MV-4-11 (cell line): Measurements from ENCODE around the gene AKR7A2.

Experiments
- DNase-seq: peaks from one replicate; lab custom pipeline; 2025; lab: John Stamatoyannopoulos, UW

AKR7A2 gene

DNA sequence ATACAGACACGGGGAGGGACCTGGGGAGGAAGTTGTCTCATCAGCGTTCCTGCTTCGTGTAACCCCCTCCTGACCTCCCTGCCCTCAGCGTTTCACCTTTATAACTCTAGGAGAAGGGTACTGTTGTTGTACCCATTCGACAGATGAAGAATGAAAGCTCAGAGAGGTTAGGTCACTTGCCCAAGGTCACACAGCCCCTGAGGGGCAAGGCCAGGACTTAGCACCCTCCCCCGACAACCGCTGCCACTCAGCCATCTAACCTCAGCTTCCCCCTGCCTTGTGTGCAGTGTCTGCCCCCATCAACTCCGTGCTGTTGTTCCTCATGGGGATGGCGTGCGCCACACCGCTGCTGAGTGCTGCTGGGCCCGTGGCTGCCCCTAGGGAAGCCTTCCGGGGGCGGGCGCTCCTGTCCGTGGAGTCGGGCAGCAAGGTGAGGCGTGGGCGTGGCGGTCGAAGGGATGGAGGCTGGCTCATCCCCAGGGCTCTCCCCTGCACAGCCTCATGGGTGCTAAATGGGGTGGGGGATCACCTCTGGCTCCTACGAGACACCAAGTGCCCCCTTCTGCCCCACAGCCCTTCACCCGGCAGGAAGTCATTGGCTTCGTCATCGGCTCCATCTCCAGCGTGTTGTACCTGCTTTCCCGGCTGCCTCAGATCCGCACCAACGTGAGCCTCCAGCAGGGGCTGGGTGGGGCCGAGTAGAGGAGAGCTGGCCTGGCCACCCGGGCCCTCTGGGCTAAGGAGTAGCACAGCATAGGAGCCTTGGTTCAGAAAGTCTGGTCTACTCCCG is 14.2 kb upstream of the AKR7A2 start:
- peak; percentile 71 for DNase-seq

DNA sequence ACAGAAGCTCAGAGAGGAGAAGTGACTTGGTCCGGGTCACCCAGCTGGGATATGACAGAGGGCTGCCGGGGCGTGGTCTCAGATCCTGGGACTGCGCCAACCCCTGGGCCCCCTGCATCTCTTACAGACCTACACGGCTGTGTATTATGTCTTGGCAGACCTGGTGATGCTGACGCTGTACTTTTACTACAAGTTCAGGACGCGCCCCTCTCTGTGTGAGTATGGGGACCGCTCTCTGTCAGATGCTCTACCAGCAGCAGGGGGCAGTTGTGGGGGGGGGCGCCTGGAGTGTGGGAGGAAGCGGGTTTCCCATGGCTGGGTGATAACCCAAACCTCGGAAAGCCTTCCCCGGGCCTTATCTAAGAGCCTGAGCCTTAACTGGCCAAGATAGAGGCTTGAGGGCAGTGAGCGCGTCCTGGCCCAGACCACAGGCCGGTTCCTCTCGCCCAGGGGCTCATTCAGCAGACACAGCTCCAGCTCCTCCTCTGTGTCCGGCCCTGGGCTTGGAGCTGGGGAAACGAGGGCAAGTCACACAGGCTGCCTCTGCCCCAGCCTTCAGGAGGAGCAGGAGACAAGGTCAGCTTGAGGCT is 13.5 kb upstream of the AKR7A2 start:
- DNase-seq: no peak

DNA sequence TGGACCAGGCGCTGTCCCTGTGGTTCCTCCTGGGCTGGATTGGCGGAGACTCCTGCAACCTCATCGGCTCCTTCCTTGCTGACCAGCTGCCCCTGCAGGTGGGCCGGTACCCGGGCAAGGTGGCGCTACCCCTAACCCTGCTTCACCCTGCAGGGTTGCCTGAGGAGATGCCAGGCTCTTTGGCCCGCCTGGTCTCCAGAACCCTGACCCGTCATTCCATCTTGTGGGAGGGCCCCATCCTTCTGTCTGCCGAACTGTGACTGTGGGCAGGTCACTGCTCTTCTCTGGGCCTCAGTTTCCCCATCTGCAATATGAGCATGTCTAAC is 12.7 kb upstream of the AKR7A2 start:
- no peak for DNase-seq

DNA sequence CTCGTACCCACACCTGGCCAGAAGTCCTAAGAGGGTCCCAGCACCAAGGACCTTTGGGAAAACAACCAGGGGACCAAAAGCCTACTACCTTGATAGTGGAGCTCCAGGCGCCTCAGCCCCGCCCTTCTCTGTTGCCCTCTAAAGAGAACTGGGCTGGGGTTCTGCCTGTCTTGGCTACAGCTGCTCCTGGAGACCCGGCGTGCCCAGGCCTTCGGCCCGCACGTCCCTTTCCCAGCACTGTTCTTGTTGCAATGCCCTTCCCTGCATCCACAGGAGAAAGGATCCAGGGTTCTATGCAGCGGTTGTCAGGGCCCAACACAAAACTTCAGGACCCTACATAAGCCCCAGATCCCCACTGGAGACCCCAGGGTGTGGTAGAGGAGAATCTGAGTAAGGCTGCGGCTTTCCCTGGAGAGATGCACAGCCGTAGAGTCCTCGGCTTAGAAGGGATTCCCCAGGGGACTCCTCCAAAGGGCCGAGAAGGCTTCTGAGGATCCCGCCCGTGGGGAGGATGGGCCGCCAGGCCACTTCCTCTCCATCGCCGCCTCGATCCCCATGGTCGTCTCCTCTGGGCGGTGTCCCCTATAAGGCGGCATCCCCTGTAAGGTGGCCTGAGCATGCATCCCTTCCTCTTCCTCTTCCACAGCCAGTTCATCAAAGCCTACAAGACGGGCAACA is 12.2 kb upstream of the AKR7A2 start:
- DNase-seq: no peak

DNA sequence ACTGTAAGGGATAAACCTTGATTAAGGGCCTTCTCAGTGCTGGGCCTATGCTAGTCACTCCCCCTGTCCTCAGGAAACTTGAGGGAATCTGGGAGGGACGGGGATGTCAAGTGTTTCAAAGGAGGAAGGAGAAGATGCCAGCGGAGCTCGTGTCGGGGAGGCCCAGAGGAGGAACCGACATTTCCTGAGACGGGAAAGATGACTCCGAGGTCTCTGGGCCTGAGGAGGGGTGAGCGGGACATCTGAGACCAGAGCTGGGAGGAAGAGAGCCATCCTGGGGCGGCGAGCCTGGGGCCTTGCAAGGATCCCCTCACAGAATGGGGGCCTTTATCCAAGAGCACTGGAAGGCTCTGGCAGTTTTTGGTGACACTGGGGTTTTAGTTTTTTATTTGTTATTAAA is 10.5 kb upstream of the AKR7A2 start:
- no peak for DNase-seq

DNA sequence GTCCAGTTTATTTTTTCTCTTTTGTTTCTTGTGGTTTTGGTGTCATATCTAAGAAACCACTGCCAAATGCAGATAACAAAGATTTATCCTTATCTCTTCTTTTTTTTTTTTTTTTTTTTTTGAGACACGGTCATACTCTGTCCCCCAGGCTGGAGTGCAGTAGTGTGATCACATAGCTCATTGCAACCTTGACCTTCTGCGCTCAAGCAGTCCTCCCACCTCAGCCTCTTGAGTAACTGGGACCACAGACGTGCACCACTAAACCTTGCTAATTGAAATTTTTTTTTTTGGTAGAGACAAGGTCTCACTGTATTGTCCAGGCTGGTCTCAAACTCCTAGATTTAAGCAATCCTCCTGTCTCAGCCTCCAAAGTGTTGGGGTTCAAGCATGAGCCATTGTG is 9.1 kb upstream of the AKR7A2 start:
- peak; percentile 39 for DNase-seq

DNA sequence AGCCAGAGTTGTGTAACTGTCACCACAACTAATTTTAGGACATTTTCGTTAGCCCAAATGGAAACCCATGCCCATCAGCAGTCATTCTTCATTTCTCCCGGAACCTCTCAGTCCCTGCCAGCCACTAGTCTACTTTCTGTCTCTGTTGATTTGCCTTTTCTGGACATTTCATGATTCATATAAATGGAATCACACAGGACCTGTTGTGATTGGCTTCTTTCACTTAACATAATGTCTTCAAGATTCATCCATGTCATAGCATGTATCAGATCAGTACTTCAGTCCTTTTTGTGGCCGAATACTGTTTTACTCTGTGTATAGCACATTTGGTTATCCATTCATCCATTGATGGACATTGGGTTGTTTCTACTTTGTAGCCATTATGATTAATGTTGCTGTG is 7.3 kb upstream of the AKR7A2 start:
- peak; percentile 96 for DNase-seq

DNA sequence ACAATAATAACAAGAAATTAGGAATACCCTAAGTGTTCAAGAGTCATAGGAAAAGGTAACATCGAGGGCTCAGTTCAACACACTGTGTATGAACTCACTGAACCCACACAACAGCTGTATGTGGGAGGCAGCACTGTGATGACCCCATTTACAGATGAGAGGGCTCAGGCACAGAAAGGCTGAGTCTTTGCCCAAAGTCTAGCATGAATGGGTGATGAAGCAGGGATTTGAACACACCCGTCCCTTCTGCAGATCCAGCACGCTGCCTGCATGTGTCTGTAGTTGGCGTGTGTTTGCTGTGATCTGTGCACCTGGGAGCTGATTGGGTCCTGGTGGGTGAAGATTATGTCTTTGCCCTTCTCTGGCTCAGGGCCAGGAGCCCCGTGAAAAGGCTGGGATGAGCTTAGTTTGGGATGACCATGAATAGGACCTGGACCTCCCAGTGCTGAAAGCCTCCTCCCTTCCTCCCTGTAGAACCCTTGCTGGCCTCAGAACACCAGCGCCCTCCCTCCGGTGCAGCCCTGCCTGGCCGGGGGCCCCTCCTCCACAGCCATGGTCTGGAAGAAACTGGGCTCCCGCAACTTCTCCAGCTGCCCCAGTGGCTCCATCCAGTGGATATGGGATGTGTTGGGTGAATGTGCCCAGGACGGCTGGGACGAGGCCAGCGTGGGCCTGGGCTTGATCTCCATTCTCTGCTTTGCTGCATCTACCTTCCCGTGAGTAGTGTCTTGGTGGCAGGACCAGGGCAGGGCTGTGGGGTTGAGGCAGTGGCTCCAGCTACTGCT is 5.4 kb upstream of the AKR7A2 start:
- DNase-seq: peak; percentile 19

DNA sequence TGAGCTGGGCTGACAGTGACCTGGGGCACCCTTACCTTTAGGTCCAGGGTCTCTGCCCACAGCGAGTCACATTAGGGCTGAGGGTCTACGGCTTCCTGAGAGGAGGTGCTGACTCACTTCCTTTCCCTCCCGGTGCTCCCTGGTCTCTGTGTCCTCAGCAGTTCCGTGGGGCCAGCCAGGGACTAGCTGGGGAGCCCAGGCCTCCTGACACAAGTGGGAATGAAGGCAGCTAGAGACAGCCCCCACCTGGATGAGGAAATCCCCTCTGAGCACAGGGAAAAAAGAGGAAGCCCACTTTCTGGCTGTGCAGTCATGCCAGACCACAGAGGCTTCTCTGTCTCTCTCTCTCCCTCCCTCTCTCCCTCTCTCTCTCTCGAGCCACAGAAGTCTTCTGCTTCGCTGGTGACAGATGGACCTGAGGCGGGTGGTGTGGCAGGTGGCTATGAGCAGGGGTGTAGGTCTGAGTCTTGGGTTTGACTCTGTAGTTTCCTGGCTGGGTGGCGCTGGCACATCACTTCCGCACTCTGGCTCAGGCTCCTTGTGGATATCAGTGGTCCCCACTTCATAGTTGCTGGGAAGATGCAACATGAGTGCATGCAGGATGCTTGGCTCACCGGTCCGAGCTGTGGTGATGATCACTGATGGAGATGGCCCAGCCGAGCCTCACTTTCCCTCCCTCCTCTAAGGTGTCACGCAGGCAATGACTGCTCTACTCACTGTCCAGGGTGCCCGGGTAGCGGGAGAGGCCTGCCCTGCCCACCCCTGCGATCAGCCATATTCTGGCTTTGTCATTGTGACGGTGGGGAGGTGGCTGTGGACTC is 3.6 kb upstream of the AKR7A2 start:
- peak; percentile 91 for DNase-seq

DNA sequence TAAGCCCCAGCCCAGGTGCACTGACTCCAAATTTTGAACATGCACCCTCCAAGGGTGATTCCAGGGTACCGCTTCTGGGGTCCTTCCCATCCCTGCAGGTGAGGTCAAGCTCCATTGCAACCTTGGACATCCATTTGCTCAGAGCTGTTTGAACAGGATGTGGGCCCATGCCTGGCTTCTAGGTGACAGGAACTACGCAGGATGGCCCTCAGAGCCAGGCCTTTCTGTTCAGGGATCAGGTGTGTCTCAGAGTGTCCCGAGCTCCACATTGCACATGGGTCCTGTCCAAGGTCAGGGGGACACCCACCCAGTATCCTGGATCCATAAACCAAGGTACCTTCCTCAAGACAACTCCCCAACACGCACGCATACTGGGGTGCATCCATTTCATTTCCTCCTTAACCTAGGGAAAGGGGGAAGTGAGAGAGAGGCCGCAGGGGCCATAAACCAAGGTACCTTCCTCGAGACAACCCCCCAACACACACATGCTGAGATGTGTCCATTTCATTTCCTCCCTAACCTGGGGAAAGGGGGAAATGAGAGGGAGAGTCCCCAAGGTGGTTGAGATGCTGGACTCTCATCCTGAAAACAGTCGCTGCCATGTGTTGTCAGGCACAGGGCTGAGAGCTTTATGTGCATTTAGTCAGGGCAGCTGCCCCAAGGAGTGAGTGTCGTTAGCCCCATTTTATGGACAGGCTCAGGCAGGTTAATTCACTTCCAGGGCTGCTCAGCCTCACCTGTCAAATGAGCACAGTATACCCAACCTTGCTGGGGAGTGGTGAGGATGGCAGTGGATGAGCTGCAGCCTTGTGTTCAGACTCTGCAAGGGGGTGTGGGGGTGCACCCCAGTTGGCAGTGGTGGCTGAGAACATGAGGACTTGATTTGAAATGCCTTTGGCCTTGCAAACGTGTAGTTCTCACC is 2.3 kb upstream of the AKR7A2 start:
- DNase-seq: peak; percentile 72

DNA sequence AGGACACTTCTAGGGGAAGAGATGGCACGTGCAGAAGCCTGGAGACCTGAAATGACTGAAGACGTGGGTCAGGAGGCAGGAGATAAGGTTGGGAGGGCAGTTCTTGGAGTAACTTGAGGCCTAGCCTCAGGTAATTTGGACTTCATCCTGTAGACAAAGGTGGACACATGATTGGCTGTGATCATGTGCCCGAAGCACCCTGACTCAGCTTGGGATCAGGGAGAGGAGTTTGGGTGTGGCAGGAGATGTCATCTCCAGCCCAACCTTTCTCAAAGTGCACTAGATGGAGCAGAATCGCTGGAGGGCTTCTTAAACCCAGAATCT is 1.7 kb upstream of the AKR7A2 start:
- DNase-seq: no peak

DNA sequence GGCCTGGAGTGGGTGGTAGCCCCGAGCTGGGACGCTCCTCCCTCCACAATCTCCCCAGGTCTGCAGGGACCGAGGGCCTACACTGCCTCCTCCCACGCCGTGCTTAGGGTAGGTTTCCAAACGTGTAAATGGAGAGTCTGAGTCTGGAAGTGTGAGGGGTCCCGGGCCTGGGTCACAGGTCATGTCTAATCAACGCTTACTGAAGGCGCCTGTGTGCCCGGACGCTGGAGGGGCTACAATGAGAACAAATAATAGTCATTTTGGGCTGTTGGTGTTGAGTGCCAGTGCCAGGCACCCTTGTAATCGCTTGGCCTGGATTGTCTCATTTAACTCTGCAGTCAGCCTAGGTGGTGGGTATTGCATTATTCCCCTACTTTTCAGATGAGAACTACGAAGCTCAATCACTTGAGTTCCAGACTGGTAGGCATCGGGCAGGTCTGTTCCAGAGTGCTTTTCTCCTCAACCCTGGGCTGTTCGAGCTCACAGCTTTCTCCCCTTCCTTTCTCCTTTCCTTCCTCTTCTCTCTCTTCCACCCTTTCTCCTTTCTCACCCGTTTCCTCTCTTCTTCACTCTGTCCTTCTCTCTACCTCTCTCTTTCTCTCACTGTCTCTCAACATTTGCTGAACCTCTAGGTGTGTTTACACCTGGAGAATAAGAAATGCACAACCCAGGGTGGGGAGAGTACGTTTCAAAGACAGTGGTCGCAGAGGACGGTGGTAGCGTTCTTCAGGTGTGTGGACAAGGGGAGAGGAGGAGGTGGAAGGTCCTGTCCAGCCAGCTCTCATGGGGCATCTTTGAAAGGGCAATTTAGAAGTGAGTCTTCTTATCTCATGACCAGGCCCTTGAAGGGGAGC is 1.1 kb upstream of the AKR7A2 start:
- no peak for DNase-seq

DNA sequence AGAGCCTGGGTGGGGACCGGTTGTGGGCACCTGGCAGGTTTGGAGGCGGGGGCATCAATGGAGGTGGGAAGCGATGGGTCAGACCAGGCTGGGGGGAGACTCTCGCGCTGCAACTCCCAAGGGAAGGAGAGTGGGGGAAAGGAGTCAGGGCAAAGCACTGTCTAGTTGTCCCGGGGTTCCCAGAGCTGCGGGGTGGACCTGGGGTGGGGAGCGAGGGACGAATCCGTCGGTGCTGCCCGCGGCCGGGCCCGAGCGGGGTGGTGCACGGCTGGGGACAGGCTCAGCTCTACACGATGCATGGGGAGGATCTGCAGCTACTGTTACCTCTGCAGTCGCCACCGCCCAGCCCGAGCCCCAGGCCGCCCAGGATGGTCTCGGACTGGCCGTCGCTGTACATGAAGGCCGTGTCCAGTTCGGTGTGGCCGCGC is 427 bp downstream of the AKR7A2 start:
- no peak for DNase-seq

DNA sequence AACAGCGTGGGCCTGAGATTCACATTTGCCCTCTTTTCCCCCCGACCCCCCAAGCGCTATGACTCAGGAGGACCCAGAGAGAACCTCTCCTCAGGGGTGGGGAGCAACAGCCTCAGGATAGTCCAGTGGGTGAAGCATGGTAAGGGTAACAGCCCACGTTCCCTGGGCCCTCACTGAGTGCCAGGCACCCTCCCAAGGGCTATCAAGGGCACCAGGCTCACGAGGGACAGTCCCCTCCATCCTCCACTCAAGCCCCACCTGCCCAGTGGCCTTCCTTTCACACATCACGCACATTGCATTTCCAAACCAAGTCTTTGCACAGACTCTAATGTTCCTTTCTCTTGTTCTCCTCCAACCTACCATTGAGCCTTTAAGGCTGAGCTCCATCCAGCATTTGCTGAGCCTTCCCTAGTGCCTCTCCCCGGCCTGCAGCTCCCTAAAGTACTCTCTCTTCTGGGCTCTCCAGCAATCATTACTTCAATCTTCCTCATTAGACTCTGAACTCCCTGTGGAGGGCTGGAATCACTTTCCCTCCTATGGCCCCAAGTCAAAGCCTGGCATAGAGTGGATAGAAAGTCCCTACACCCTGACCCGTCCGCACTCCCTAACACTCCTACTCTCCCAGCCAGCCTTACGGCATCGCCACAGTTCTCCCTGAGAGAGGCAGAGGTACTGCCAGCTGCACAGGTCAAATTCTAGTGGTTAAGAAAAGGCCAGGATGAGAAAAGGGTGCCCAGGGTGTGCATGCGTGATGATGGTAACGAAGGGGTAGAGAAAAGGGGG is 1.0 kb downstream of the AKR7A2 start:
- no peak for DNase-seq

DNA sequence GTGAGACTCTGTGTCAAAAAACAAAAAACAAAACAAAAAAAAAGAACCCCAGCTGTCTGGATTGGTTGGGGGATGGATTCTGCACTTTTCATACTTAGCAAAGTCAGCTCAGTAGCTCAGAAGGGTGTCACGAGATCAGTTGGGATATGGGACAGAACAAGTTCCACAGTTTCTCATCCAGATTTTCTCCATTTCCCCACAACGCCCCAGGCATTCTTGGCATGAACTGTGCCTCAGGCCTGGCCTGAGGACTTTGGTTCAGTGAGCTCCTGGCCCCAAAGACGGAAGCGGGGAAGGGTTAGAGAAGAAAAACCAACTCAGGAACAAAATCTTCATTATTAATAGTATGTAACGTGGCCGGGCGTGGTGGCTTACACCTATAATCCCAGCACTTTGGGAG is 1.9 kb downstream of the AKR7A2 start:
- no peak for DNase-seq

DNA sequence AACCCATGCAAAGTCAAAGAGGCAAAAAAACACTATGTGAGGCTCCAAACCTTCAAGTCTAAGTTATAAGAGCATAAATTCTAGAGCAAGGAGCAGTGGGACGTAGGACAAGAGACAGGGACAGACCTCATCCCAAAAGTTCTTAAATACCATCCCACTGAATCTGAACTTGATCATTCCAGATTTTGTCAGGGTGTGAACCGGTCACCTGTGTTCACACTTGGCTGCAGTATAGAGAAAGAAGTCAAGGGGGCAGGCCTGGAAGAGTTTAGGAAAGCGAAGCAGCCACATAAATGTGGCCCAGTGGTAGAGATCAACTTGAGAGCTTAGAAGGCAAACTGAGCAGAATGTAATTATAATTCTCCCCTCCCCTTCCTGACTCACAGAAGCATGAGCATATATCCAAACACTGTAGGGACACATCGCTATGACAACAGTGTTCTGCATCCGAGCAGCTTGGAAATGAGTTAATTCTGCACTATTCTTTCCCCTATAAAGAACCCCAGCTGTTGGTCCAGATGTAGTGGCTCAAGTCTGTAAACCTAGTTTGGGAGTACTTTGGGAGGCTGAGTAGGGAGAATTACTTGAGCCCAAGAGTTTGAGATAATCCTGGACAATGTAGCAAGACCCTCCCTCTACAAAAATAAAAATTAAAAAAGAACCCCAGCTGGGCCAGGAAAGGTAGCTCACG is 2.7 kb downstream of the AKR7A2 start:
- peak; percentile 13 for DNase-seq

DNA sequence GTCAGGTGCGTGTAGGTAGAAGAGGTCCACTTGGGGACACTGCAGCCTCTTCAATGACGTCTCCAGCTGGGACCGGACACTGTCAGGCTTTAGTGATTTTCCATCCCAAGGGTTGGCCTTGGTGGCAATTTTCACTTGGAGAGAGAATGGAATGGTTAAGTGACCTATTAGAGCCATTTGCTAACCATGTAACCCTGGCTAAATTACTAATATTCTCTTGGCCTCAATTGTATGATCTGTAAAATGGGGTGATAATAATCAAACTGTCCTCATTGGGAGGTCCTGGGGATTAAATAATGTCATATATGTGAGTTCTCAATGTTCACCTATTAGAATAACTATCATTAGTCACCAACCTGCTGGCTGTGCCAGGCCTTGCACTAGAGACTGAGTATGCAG is 3.4 kb downstream of the AKR7A2 start:
- DNase-seq: no peak

DNA sequence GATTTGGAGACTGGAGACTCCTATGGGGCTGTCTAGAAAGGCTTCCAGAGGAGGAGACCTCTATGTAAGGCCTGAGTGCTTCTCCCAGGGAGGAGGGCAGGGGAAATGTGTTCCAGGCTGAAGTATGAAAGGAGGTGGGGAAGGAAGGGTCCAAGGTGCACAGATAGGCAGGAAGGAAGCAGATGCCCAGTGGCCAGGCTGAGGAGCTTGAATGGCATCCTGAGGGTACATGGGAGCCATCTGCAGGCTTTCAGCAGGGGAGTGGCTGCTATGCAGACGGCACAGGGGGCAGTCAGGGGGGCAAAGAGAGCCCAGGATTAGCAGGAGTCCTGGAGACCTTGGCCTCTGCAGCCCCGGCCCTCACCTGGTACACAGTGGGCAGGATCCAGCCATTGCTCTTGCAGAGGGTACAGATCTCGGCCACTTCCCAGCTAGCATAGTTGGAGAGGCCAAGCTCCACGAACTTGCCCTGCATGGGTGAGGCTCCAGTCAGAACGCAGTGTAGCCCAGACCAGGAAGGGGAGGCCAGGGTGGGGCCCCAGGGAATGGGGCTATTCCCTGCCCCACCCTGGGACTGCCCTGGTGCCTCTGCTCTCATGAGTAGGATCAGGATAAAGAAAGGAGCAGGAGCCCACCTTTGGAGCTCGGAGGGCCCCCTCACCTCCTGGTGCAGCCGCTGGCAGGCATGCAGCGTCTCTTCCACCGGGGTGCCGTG is 4.0 kb downstream of the AKR7A2 start:
- no peak for DNase-seq
